ENCODE results near the gene PRRC2C.
"Not testable (repeated sequence)": the region's sequence is repeated elsewhere in the genome, so short reads cannot be mapped to it uniquely, and the experiment has no call there.

The PRRC2C gene

DNA sequence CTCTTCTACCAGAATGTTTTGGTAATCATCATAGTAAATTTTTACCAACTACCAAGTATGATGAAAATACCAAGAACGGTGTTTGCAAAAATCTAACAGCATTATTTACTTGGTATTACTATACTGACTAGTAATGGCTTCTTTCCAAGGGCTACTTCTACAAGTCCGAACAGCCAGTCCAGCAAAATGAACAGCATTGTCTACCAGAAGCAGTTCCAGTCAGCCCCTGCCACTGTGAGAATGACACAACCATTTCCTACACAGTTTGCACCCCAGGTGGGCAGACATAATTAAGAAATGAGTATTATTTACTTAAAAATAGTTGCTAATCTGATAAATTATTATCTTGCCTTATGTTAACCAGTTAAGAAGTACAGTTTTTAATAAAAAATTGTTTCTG, 102.9 kb downstream of the PRRC2C start:
- DNase-seq, result no peak

DNA sequence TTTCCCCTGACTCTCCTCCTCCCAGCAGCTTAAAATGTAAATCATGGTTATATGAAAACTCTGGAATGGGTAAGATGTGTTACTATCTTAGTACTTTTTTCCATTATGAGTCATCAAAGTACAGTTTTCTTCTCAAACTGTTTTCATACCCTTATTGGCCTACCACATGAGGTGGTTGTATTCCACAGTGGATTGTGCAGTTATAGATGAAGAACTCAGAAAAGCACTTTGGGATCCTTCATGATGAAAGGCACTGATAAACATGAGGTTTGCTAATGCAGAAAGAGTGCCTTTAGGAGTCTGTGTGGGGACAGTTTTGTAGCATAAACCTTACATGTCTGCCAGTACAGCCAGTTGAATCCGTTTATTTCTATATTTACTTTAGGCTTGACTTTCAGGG, 104.7 kb downstream of the PRRC2C start:
- no peak for DNase-seq

DNA sequence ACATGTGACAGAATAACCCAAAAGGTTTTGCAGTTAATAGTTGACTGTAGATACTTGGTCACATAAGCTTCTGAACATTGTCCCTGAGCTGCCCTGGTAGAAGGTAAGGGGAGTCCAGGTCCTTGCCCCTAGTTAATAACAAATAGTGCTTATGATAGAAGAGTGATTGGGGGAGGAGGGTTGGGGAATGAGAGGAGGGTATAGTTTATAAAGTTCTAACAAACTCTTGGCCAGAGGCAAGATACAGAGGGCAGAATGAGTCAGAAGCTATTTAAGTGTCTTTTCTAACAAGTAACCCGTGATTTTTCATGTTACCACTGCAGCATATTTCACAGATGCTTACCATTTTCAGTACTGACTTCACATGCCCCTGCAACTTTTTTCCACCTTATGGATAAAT, 110.0 kb downstream of the PRRC2C start:
- DNase-seq, result no peak

DNA sequence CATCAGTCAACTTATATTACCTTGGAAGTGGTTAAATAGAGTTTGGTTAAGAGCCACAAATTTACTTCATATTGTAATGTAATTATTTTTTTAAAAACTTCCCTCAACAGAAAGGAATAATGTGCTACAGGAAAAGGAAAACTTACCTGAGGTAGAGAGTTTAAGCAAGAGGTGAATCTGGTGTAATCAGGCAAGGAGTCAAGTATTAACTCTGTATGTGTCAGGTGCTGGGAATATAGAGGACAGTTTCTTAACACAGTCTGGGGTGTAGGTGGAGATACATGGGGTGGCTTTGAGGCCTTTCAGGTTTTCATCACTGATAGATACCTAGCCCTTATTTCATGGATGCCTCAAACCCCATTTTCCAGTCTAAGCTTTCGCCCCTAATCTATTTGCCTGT, 110.8 kb downstream of the PRRC2C start:
- DNase-seq, result no peak

DNA sequence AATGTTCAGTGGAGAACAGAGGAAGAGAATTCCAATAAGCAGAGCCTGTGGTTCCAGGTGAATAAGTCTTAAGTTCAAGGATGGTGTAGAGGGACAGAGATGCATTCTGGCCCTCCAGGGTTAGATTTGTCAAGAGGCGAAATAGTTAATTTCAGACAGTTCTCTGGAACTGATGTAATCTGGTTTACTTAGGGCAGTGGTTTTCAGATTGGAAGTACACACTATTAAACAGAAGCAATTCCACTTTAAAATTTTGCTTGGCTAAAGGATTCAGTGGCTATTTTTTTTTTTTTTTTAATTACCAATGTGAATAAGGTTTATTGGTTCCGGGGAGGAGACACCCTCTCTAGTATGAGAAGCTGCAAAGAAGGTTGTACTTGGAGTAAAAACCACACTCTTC, 111.4 kb downstream of the PRRC2C start:
- DNase-seq, result no peak

DNA sequence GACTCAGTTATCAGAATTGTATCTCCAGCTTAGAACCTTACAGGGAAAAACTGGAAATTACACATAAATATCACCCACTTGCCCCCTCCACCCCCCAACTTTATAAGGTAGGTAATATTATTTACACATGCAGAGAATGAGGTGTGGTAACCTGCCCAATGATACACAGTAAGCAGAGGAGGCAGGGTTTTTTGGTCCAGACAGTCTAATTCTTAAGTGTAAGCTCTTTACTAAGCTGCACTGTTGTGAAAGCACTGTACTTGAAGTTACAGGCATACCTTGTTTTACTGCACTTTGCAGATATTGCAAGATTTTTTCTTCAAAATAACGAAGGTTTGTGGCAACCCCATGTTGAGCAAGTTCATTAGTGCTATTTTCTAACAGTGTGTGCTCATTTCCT, 111.9 kb downstream of the PRRC2C start:
- no peak for DNase-seq

DNA sequence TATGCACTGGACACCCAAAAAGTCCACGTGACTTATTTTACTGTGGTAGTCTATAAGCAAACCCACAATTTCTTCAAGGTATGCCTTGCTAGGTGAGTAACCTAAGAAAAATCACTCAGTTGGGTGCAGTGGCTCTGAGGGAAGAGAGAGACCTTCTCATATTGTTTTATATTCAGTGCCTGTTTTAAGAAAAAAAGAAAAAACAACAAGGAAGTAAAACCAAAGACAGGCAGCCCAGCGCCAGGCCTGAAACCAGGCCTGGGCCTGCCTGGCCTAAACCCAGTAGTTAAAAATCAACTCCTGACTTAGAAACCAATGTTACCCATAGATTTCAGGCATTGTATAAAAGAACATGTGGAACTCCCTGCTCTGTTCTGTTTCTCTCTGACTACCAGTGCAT, 115.0 kb downstream of the PRRC2C start:
- DNase-seq, result not testable (repeated sequence)

DNA sequence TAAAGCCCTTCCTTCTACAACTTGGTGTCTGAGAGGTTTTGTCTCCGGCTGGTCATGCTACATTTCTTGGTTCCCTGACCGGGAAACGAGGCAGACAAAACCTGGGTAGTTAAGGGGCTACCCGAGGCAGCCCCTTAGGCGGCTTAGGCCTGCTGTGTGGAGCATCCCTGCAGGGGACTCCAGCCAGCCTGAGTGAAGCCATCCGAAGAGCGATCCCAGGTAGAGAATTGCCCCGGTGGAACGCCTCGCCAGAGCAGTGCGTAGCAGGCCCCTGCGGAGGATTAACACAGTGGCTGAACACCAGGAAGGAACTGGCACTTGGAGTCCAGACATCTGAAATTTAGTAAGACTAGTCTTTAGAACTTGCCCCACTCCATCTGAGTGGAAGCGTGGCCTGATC, 115.5 kb downstream of the PRRC2C start:
- DNase-seq, result no peak

DNA sequence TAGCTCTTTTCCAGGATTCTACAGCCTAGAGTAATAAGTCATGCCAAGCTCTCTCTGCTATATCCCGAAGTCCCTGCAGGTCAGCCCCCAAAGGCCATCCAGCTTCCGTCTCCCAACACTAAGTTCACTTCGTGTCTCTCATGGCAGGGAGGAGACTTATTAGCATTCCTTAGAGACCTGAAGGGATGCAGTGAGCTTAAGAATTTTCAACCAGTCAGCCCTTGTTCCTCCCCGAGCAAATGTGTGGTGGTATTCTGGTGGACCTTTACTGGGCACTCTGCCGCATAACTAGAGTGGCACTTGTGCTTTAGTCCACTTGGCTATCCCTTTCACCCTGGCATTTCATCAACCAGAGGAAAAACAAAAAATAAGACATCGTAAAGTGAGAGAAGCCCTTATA, 117.7 kb downstream of the PRRC2C start:
- not testable (repeated sequence) for DNase-seq

DNA sequence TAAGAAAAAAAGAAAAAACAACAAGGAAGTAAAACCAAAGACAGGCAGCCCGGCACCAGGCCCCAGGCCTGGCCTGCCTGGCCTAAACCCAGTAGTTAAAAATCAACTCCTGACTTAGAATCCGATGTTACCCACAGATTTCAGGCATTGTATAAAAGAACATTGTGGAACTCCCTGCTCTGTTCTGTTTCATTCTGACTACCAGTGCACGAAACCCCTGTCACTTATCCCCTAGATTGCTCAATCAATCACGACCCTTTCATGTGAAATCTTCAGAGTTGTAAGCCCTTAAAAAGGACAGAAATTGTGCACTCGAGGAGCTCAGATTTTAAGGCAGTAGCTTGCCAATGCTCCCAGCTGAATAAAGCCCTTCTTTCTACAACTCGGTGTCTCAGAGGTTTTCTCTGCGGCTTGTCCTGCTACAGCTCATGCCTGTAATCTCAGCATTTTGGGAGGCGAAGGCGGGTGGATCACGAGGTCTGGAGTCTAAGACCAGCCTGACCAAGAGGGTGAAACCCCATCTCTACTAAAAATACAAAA, 121.1 kb downstream of the PRRC2C start:
- no peak for DNase-seq

DNA sequence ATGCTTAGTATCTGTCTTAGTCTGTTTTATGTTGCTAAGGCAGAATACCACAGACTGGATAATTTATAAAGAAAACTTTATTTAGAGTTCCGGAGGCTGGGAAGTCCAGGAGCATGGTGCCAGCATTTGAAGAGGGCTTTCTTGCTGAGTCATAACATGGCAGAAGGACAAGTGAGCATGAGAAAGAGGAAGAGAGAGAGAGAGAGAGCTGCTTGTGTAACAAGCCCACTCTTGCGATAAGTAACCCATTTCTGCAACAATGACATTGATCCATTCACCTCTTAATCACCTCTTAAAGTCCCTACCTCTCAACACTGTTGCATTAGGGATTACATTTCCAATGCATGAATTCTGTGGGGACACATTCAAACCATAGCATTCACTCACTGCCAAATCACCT, 125.1 kb downstream of the PRRC2C start:
- no peak for DNase-seq

DNA sequence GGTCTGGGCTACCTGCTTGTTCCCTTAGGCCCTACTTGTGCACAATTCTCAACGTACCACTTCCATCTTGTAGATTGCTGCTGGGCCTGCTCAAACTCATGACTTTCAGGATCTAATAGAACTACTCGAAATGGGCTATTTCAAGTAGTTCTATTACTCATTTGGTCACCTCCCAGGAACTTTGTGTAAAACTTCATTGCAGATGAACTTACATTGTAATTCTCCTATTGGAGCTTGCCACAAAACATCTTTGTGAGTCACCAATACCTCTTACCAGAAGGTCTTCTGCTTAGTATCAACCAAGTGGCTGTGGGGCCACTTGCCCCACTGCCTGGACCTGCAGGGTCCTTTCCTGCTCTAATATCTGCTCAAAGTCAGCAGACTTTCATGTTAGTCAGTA, 126.0 kb downstream of the PRRC2C start:
- no peak for DNase-seq

DNA sequence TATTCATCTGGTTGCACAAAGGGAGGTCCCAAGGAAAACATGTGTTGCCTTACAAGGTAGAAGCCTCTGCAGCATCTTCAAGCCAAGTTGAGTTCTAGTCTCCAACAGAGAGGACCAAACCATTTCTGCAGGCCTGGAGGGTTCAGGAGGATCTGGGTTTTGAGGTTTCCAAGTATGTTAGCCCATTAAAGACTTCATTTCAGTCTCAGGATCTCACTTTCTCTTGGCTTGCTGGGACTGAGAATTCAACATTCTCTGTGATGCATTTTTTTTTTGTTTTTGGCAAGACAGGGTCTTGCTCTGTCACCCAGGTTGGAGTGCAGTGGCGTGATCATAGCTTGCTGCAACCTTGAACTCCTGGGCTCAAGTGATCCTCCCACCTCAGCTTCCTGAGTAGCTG, 128.0 kb downstream of the PRRC2C start:
- DNase-seq, result no peak

DNA sequence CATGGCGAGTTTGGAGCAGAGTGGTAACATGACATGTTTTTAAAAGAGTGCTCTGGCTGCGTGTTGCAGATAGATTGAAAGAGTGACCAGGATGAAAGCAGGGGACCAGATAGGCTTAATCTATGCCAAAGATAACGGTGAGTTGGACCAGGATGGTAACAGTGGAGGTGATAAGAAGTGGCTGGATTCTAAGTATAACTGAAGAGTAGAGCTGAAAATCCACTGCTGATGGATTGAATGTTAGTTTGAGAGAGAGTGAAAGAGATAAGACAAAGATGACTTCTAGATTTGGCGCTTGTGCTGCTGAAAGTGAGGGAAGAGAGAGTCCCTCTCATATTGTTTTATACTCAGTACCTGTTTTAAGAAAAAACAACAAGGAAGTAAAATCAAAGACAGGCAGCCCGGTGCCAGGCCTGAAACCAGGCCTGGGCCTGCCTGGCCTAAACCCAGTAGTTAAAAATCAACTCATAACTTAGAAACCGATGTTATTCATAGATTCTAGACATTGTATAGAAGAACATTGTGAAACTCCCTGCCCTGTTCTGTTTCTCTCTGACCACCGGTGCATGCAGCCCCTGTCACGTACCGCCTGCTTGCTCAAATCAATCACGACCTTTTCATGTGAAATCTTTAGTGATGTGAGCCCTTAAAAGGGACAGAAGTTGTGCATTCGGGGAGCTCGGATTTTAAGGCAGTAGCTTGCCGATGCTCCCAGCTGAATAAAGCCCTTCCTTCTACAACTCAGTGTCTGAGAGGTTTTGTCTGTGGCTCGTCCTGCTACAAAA, 130.0 kb downstream of the PRRC2C start:
- DNase-seq, result not testable (repeated sequence)

DNA sequence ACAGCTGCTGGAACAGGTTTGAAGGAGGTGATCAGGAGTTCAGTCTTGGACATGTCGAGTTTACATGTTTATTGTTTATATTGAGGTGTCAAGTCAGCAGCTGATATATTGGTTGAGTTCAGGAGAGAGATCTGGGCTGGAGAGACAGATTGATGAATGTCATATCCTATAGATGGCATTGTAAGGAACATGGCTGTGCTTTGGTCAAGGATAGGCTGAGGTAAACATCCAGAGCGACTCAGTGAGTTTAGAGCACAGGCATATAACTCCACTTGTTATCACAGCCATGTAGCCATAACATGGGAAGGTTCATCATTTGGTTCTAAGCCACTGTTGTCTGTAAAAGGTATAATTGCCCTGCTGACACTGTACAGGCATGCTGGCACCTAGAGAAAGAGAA, 131.3 kb downstream of the PRRC2C start:
- DNase-seq, result no peak

DNA sequence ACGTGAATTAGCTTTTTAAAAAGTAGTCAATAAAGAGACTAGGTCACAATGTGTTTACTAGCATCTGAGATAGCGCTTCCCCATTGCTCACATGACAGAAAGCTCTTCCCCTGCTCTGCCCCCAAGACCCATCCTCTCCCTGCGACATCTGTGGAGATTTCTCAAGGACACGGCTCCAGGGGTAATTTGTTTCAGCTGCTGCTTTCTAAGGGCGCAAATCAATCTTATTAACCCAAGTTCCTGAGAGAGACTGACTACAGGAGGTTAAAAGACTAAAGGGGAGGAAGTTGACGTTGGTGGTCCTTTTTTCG, 136.8 kb downstream of the PRRC2C start, which contains the start of gene MYOCOS:
Gene MYOCOS (plus strand): TSS at position 92 of the 311 bp plus-strand sequence. CDS start 1,641 bp downstream, outside the sequence.
- no peak for DNase-seq

DNA sequence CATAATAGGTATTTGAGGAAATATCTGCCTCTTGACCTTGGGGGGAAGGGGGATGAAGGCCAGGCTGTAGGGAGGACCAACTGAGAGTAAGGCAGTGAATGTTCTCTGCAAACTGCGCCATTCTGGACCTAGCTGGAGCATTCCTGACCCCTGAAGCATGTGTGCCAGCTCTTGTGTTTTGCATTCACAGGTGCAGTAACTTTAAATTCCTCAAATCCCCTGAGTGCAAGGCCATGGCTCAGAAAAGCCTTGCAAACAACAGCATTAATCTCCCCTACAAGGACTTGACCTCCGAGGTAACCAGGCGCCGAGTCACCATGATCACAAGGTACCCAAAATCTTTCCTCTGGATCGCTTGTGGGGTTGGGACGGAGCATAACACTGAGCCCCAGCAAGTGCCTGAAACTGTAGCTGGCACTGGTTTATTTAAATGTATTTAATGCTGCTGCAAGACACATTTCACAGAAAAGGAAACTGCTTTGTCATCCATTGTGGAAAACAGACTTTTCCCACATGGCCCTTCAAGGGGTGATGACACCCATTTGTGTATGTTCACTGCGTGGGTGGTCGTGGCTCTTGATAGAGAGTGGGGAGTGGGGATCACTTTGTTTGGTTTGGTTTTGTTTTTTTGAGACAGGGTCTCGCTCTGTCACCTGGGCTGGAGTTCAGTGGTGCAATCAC, 138.5 kb downstream of the PRRC2C start:
- DNase-seq, result no peak

DNA sequence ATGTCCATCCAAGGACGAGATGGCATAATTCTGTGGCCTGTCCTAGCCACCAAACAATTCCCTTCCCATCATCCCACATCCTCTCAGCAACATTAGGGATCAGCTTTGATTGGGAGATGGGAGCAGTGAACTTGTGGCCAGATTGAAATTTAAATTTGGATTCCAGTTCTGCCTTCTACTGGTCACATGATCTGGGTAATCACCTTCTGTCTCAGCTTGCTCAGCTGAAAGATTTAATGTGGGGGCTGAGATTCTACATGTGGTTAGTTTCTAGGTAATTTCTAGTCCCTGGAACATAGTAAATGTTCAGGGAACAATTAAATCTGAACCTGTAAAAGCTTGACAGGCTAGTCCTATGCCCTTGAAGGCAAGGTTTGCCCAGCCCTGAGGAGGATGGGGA, 139.9 kb downstream of the PRRC2C start:
- DNase-seq, result no peak

DNA sequence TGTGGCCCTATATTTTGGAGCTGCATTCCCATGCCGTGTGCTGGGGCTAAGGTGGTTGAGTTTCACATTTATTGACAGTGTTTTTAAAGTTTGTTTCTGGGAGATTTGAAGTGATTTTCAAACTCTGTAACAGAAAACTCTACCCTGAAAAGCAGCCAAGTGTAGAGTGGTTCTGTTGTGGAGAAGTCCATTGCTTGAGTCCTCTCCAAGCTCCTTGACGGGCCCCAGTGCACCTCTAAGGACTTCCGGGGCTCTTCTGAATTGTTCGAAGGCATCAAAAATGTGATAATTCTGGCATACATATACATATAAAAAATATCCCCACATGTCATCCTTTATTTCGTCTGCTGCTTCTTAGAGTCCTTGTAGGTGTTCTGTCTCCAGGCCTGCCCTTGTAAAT, 141.7 kb downstream of the PRRC2C start:
- DNase-seq, result no peak

DNA sequence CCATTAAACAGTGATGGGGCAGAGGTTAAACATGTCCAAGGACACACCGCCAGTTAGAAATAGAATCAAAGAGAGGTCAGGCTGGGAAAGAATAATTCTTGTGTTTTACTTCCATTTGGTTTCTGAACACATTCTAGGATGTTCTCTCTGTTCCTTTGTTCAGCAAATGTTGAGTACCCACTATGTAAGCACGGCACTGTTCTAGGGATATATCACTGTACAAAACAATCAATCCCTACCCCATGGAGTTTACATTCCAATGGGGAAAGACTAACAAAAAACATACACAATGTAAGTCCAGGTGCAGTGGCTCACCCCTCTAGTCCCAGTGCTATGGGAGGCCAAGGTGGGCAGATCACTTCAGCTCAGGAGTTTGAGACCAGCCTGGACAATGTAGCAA, 142.9 kb downstream of the PRRC2C start:
- DNase-seq, result no peak

DNA sequence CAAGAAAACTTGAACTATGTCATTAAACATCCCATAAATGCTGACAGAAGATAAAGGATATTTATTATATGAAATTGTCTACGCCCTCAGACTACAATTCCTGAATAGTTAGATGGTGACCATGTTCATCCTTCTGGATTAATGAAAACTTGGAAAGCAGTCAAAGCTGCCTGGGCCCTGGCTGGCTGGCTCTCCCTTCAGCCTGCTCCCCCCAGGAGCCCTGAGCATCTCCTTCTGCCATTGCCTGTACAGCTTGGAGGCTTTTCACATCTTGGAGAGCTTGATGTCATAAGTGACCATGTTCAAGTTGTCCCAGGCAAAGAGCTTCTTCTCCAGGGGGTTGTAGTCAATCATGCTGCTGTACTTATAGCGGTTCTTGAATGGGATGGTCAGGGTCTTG, 150.3 kb downstream of the PRRC2C start:
- DNase-seq, result no peak

DNA sequence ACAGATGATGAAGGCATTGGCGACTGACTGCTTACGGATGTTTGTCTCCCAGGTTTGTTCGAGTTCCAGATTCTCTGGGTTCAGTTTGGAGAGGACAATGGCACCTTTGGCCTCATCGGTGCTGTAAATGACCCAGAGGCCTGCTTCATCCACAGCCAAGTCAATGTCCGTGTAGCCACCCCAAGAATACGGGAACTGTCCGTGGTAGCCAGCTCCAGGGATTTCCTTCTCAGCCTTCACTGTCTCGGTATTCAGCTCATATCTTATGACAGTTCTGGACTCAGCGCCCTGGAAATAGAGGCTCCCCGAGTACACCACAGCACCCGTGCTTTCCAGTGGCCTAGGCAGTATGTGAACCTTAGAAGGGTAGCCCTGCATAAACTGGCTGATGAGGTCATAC, 150.8 kb downstream of the PRRC2C start:
- no peak for DNase-seq

DNA sequence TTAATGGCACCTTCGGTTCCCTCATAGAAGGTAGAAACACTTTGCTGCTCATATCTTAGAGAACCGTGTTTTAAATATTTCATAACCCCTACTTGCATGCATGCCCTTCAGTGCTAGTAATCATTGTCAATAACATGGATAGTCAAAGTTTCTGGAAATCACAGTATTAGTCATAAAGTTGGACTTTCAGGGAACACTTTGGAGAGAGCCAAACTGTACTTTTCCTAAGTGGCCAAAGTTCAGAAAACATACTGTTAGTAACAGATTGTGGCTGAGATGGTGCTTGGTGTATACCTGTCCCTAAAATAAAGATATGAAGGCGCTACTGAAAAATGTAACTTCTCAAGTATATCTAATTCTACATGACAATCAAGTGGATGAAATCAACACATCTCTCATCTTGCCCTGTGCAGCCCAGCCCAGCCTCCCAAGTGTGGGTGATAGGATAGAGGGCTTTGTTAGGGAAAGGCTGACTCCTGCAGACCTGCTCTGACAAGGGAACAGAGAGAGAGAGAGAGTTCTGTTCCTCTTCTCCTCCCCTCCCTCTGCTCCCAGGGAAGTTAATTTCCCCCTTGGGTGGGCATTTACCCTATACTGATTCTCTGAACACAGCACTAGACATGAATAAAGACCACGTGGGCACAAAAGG, 152.7 kb downstream of the PRRC2C start:
- no peak for DNase-seq

DNA sequence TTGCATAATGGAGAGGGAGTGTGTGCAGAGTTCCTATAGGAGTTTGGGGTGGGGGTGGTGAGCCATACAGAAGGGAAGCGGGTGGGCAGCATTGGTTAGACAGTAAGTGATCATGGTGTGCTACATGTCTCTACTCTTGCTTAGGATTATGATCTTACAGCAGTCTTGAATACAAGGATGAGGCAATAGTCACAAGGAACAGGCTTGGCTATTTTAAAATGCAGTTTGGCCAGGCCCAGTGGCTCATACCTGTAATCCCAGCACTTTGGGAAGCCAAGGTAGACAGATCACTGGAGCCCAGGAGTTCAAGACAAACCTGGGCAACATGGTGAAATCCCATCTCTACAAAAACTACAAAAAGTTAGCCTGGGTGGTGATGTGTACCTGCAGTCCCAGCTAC, 154.9 kb downstream of the PRRC2C start:
- DNase-seq, result no peak
